GM21737 (cell line): ENCODE measurements around the gene PUS3.

Source experiments
- ATAC-seq: cut with Tn5 transposase; IDR thresholded peaks from one replicate; pipeline ENCODE4 v1.9.1; 2021; ENCODE audit warnings: mild to moderate bottlenecking, moderate library complexity; ENCODE audit not compliant: unreplicated experiment

The PUS3 gene

GRCh38 chr11:125902927-125903710 lies at the start of gene PUS3:
Gene PUS3 (minus strand): TSS chr11:125903206. CDS start chr11:125896284, 6,922 bp downstream.
- ATAC-seq, result peak; percentile 93

GRCh38 chr11:125952559-125952958 lies 49.6 kb upstream of the PUS3 start:
- no peak for ATAC-seq

- no peak for ATAC-seq
Observed at GRCh38 chr11:125951731-125952130, 48.7 kb upstream of the PUS3 start.

GRCh38 chr11:125950696-125951651 lies 48.0 kb upstream of the PUS3 start:
- ATAC-seq, result no peak

- ATAC-seq, result no peak
Observed at GRCh38 chr11:125950178-125950490, 47.1 kb upstream of the PUS3 start.

- no peak for ATAC-seq
Observed at GRCh38 chr11:125949271-125950177, 46.5 kb upstream of the PUS3 start.

- no peak for ATAC-seq
Observed at GRCh38 chr11:125948278-125949051, 45.5 kb upstream of the PUS3 start.

- no peak for ATAC-seq
Observed at GRCh38 chr11:125947419-125948277, 44.6 kb upstream of the PUS3 start.

- no peak for ATAC-seq
Observed at GRCh38 chr11:125946712-125947418, 43.9 kb upstream of the PUS3 start.

GRCh38 chr11:125945797-125946520 lies 43.0 kb upstream of the PUS3 start, which contains the start of gene VSIG10L2:
Gene VSIG10L2 (plus strand): TSS chr11:125946044. CDS start chr11:125946056, 12 bp downstream.
- no peak for ATAC-seq

- no peak for ATAC-seq
Observed at GRCh38 chr11:125945011-125945796, 42.2 kb upstream of the PUS3 start.

- ATAC-seq, result no peak
Observed at GRCh38 chr11:125944350-125945010, 41.5 kb upstream of the PUS3 start.

- no peak for ATAC-seq
Observed at GRCh38 chr11:125943661-125944349, 40.8 kb upstream of the PUS3 start.

- no peak for ATAC-seq
Observed at GRCh38 chr11:125942771-125943428, 39.9 kb upstream of the PUS3 start.
